ENCODE results near the gene KRT5.

DNA sequence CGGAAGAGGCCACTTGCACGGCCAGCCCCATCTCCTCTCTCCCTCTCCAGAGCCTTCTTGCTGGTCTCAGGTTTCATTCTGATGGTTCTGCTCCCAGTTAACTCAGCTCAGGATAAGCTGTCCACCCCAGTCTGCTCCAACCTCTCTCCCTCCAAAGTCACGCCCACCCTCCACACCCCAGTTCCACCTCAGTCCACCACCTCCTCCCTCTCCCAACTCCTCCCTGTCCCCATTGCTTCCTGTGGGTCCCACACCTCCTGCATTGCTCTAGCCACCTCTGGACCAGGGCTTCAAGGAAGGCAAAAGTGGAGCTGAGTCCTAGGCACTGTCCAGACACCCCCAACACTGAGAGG, 19.6 kb upstream of the KRT5 start:
- TF ChIP-seq, protein P1, sequence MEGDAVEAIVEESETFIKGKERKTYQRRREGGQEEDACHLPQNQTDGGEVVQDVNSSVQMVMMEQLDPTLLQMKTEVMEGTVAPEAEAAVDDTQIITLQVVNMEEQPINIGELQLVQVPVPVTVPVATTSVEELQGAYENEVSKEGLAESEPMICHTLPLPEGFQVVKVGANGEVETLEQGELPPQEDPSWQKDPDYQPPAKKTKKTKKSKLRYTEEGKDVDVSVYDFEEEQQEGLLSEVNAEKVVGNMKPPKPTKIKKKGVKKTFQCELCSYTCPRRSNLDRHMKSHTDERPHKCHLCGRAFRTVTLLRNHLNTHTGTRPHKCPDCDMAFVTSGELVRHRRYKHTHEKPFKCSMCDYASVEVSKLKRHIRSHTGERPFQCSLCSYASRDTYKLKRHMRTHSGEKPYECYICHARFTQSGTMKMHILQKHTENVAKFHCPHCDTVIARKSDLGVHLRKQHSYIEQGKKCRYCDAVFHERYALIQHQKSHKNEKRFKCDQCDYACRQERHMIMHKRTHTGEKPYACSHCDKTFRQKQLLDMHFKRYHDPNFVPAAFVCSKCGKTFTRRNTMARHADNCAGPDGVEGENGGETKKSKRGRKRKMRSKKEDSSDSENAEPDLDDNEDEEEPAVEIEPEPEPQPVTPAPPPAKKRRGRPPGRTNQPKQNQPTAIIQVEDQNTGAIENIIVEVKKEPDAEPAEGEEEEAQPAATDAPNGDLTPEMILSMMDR (conservative IDR thresholded peaks at IDR 0.05; ENCODE audit: low read length): no peak
- no peak for TF ChIP-seq EZH2phosphoT487 (IDR thresholded peaks at IDR 0.05; ENCODE audit: borderline replicate concordance, low read depth, low read length)
